PFSK-1 (cell line): ENCODE results near the gene ST8SIA5.

Experiments
- FOXP2 ChIP-seq: optimal IDR thresholded peaks from 2 replicates; pipeline ENCODE3; 2011; ENCODE audit warnings: borderline replicate concordance, control low read depth, inconsistent platforms; ENCODE audit not compliant: insufficient read depth; ENCODE audit errors: extremely low read length, extremely low read depth
- POLR2AphosphoS5 ChIP-seq: IDR thresholded peaks from 2 replicates; pipeline ENCODE4 v1.6.1; 2012; ENCODE audit warnings: low read depth, mild to moderate bottlenecking, control low read depth, low read length, moderate library complexity
- REST ChIP-seq, 2 experiments: IDR thresholded peaks; 2 replicates each; pipeline versions ENCODE4 v1.6.1 to v1.8.0; 2011 to 2012; ENCODE audit warnings: low read depth in 2 of 2, low read length in 2 of 2, control low read depth in 1 of 2, inconsistent platforms in 1 of 2, mild to moderate bottlenecking in 1 of 2, moderate library complexity in 1 of 2; ENCODE audit not compliant: insufficient read depth in 1 of 2
- SIN3A ChIP-seq: IDR thresholded peaks from 2 replicates; pipeline ENCODE4 v1.6.1; 2012; ENCODE audit warnings: mild to moderate bottlenecking, low read length, moderate library complexity, borderline replicate concordance; ENCODE audit not compliant: insufficient read depth
- TAF1 ChIP-seq: IDR thresholded peaks from 2 replicates; pipeline ENCODE4 v1.6.1; 2012; ENCODE audit warnings: low read length, control low read depth, borderline replicate concordance; ENCODE audit not compliant: insufficient read depth

ST8SIA5 gene

DNA sequence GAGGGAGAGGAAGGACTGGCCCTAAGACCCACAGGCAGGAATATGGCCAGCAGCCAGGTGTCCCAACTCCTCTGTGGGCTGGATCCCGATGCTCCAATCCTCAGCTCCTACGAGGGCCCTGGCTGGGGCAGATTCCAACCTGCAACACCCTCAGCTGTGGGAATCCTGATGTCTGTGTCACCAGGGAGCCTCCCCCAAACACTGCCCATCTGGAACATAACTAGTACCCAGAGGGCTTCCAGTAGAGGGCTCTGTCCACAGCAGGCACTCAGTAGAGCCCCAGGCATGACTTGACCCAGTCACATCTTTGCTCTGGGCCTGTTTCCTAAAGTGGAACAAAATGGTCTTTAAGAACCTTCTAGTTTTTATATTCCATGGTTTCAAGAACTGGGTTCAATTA is 79.2 kb downstream of the ST8SIA5 start:
- no peak for TF ChIP-seq TAF1
- TF ChIP-seq POLR2AphosphoS5 = no peak
- no peak for TF ChIP-seq SIN3A
- TF ChIP-seq FOXP2 = no peak
- TF ChIP-seq REST (IDR thresholded peaks at IDR 0.05; ENCODE audit: insufficient read depth in 1 of 2, low read depth in 2 of 2, low read length in 2 of 2) = no peak

- TF ChIP-seq SIN3A = no peak
- no peak for TF ChIP-seq REST (IDR thresholded peaks at IDR 0.05; ENCODE audit: insufficient read depth in 1 of 2, low read depth in 2 of 2, low read length in 2 of 2)
- no peak for TF ChIP-seq TAF1
- no peak for TF ChIP-seq FOXP2
- no peak for TF ChIP-seq POLR2AphosphoS5
Observed at GRCh38 chr18:46676182-46676835, 80.5 kb downstream of the ST8SIA5 start.

- no peak for TF ChIP-seq POLR2AphosphoS5
- TF ChIP-seq FOXP2 = no peak
- TF ChIP-seq REST (IDR thresholded peaks at IDR 0.05; ENCODE audit: insufficient read depth in 1 of 2, low read depth in 2 of 2, low read length in 2 of 2) = no peak
- TF ChIP-seq TAF1 = no peak
- TF ChIP-seq SIN3A = no peak
Observed at GRCh38 chr18:46675112-46675511, 81.7 kb downstream of the ST8SIA5 start.

DNA sequence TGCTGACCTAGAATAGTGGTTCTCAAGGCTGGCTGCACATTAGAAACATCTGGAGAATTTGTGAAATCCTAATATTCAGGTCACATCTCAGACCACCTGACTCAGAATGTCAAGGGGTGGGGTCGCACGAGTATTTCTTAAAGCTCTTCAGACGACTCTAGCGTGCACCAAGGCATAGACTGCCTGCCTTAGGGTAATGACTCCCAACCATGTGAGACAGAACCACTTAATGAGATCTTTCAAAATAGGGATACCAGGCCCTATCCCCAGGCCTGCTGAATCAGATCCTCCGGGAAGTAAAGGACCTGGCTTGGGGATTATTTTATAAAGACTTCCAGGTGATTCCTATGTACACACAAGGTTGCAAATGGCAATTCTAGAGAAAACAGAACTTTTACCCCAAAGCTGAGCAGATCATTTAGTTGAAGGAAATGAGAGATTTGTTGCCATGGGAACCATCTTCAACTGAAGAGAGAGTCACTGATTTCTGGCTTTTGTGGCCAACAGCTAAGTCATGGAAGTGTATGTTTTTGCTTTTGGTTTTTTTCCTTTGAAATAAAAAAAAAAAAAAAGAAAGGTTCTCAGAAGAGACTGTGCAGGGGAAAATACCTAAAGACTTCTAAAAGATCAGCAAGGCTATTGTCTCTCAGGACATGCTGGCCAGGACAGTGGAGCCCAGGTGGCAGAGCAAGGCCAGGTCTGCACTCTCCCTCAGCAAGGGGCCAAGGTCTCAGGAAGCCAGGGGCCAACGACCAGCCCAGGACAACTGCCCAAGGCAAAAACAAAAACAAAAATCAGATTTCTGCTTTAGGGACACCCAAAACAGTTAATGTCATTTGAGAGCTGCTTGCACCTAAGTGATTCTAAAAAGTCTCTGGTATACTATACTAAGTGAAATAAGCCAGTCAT is 84.5 kb downstream of the ST8SIA5 start:
- TF ChIP-seq TAF1 = no peak
- no peak for TF ChIP-seq SIN3A
- no peak for TF ChIP-seq FOXP2
- no peak for TF ChIP-seq POLR2AphosphoS5
- TF ChIP-seq REST (IDR thresholded peaks at IDR 0.05; ENCODE audit: insufficient read depth in 1 of 2, low read depth in 2 of 2, low read length in 2 of 2) = no peak
